ENCODE data around the gene CAPN1. TPM values are rescaled to one million over a fixed set of nuclear protein-coding genes. Genes with fewer than 3 reads are reported as not detected.

CAPN1 gene
- total RNA-seq, 1 donor from 2014 or later, result 48.4 TPM

DNA sequence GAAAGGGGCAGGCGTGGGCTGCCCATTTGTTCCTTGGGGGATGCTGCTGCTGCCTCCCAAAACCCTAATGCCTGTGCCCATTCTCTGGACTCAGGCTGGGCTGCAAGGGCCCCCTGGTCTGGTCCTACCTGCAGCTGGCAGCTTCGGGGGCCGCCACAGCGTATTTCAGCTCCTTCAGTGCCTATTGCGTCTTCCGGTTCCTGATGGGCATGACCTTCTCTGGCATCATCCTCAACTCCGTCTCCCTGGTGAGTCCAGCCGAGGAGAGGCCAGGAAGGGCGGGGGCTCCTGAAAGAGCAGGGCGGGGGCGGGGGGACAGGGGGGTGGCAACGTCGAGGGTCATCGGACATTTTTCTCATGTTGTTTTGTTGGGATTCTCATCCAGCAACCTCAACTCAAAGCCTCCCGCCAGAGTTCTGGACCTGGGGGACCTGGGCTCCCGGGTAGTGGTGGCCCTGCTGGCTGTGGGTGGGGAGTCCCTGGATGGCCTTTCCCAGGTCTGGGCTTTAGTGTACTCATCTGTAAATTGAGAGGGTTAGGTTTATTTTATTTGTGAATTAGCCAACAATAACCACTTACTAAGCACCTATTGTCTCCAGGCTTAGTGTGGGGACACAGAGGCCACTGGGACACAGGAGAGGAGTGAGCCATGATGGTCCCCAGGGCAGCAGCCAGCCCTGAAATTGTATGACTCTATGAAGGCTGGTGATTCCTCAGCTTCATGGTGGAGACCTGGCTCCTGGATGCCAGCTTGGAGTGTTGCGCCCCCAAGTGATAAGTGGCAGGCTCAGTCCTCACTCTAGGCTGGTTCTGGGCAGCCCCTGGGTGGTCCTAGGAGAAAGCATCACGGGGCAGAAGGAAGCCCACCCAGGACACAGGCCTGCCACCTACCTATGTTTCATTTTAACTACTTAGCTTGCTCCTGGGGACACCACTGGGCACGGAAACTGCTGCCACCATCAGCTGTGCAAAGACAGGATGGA lies 36.0 kb downstream of the CAPN1 start:
- TF ChIP-seq, protein P1, sequence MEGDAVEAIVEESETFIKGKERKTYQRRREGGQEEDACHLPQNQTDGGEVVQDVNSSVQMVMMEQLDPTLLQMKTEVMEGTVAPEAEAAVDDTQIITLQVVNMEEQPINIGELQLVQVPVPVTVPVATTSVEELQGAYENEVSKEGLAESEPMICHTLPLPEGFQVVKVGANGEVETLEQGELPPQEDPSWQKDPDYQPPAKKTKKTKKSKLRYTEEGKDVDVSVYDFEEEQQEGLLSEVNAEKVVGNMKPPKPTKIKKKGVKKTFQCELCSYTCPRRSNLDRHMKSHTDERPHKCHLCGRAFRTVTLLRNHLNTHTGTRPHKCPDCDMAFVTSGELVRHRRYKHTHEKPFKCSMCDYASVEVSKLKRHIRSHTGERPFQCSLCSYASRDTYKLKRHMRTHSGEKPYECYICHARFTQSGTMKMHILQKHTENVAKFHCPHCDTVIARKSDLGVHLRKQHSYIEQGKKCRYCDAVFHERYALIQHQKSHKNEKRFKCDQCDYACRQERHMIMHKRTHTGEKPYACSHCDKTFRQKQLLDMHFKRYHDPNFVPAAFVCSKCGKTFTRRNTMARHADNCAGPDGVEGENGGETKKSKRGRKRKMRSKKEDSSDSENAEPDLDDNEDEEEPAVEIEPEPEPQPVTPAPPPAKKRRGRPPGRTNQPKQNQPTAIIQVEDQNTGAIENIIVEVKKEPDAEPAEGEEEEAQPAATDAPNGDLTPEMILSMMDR (conservative IDR thresholded peaks at IDR 0.05), result no peak
- no peak overlapping the region for H3K27ac Mint-ChIP-seq (ENCODE audit: unreplicated experiment)

GRCh38 chr11:65218446-65218845 lies 36.7 kb downstream of the CAPN1 start:
- peaks cover 4% of the 10 kb centered on the region for H3K4me1 Mint-ChIP-seq
- no peak overlapping the region for H3K4me3 Mint-ChIP-seq
- DNase-seq (ENCODE audit: low read depth, low spot score), result no peak
- TF ChIP-seq, protein P1 (conservative IDR thresholded peaks at IDR 0.05), result no peak
- H3K9me3 Mint-ChIP-seq, result no peaks in the 10 kb centered on the region
- peaks cover 12% of the 10 kb centered on the region for H3K27me3 Mint-ChIP-seq (ENCODE audit: low read depth)
- no peak overlapping the region for H3K27ac Mint-ChIP-seq (ENCODE audit: unreplicated experiment)
- H3K36me3 Mint-ChIP-seq (ENCODE audit: low read depth), result no peaks in the 10 kb centered on the region

More for the DNA sequence above, 36.0 kb downstream of the CAPN1 start:
- no peaks in the 10 kb centered on the region for H3K36me3 Mint-ChIP-seq (ENCODE audit: low read depth)
- no peak for DNase-seq (ENCODE audit: low read depth, low spot score)
- peaks cover 11% of the 10 kb centered on the region for H3K27me3 Mint-ChIP-seq (ENCODE audit: low read depth)
- no peaks in the 10 kb centered on the region for H3K9me3 Mint-ChIP-seq
- peaks cover 7% of the 10 kb centered on the region for H3K4me1 Mint-ChIP-seq
- no peak overlapping the region for H3K4me3 Mint-ChIP-seq

DNA sequence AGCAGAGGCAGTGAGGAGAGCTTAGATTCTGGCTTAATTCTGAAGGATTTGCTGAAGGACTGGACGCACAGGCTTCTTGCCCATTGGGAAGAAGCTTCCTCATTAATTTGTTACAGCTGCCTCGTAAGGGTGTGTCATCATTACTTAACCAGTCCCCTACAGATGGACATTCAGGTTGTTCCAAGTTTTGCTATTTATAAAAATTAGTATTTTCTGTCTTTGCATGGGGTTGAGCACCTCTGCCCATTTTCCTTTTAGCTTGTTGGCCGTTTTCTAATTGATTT lies 38.1 kb downstream of the CAPN1 start:
- H3K27me3 Mint-ChIP-seq (ENCODE audit: low read depth), result peaks cover 21% of the 10 kb centered on the region
- H3K9me3 Mint-ChIP-seq, result no peaks in the 10 kb centered on the region
- no peak for DNase-seq (ENCODE audit: low read depth, low spot score)
- TF ChIP-seq, protein P1 (conservative IDR thresholded peaks at IDR 0.05), result no peak
- no peaks in the 10 kb centered on the region for H3K36me3 Mint-ChIP-seq (ENCODE audit: low read depth)
- H3K4me3 Mint-ChIP-seq, result no peak overlapping the region
- no peaks in the 10 kb centered on the region for H3K4me1 Mint-ChIP-seq
- H3K27ac Mint-ChIP-seq (ENCODE audit: unreplicated experiment), result no peak overlapping the region

DNA sequence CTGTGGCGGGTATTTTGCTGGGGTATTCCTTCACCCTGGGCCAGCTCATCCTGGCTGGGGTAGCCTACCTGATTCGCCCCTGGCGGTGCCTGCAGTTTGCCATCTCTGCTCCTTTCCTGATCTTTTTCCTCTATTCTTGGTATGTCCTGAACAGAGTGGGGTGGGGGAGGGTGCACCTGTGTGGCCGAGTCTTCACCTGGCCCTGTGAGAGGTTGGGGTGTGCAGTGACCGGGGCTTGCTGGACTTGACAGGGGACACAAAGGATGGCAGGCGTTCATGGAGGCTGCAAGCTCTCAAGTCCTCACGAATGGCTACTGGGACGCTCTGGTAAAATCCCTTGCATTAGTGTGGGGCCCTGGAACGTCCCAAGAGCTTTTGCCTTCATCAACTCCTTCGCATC lies 39.3 kb downstream of the CAPN1 start:
- Mint-ChIP-seq H3K4me1 (peaks cover 8% of the 10 kb centered on the region), H3K4me3 (no peak overlapping the region), H3K27ac (ENCODE audit: unreplicated experiment) (no peak overlapping the region), H3K36me3 (ENCODE audit: low read depth) (no peaks in the 10 kb centered on the region), H3K27me3 (ENCODE audit: low read depth) (peaks cover 32% of the 10 kb centered on the region), H3K9me3 (no peaks in the 10 kb centered on the region)
- DNase-seq (ENCODE audit: low read depth, low spot score), result no peak
- TF ChIP-seq, protein P1 (conservative IDR thresholded peaks at IDR 0.05), result no peak

DNA sequence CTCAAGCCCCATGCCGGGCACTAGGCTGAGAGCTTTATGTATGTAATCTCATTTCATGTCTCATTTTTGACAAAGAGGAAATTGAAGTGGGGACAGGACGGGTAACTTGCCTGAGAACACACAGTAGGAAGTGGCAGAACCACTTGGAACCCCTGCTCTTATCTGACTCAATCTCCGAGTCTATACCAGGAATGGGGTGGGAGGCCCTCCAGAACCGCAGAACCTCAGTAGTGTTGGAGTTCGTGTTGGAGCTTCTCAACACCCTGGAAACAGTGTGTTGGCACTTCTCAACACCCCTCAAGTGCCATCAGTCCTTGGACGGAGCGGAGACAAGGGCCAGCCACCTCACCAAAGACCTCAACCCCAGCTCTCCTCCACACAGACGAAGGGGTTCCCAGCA lies 41.3 kb downstream of the CAPN1 start:
- Mint-ChIP-seq H3K9me3 (no peaks in the 10 kb centered on the region), H3K27ac (ENCODE audit: unreplicated experiment) (no peak overlapping the region), H3K27me3 (ENCODE audit: low read depth) (peaks cover 47% of the 10 kb centered on the region), H3K4me3 (no peak overlapping the region), H3K4me1 (peaks cover 8% of the 10 kb centered on the region), H3K36me3 (ENCODE audit: low read depth) (no peaks in the 10 kb centered on the region)
- DNase-seq (ENCODE audit: low read depth, low spot score), result no peak
- TF ChIP-seq, protein P1 (conservative IDR thresholded peaks at IDR 0.05), result no peak
